Measurements from ENCODE around the gene LZTS2.
"Not testable (repeated sequence)": the region's sequence is repeated elsewhere in the genome, so short reads cannot be mapped to it uniquely, and the experiment has no call there.

DNA sequence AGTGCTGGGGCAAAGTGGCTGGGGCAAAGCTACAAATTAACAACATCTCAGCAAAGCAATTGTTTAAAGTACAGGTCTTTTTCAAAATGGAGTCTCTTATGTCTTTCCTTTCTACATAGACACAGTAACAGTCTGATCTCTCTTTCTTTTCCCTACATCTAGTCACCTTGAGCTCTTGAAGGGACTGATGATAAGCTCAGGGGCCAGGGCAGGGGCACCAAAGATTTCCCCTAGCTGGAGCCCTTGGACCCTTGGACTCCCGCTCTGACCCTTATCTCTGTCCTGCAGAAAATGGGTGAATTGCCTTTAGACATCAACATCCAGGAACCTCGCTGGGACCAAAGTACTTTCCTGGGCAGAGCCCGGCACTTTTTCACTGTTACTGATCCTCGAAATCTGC lies 34.8 kb downstream of the LZTS2 start:
- TF ChIP-seq, protein P1, sequence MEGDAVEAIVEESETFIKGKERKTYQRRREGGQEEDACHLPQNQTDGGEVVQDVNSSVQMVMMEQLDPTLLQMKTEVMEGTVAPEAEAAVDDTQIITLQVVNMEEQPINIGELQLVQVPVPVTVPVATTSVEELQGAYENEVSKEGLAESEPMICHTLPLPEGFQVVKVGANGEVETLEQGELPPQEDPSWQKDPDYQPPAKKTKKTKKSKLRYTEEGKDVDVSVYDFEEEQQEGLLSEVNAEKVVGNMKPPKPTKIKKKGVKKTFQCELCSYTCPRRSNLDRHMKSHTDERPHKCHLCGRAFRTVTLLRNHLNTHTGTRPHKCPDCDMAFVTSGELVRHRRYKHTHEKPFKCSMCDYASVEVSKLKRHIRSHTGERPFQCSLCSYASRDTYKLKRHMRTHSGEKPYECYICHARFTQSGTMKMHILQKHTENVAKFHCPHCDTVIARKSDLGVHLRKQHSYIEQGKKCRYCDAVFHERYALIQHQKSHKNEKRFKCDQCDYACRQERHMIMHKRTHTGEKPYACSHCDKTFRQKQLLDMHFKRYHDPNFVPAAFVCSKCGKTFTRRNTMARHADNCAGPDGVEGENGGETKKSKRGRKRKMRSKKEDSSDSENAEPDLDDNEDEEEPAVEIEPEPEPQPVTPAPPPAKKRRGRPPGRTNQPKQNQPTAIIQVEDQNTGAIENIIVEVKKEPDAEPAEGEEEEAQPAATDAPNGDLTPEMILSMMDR (conservative IDR thresholded peaks at IDR 0.05): not testable (repeated sequence)
- not testable (repeated sequence) for TF ChIP-seq ZFX (IDR thresholded peaks at IDR 0.05)
